ENCODE measurements around the gene SEMA5B. TPM values are rescaled to one million over a fixed set of nuclear protein-coding genes. Genes with fewer than 3 reads are reported as not detected.

SEMA5B gene, protein sequence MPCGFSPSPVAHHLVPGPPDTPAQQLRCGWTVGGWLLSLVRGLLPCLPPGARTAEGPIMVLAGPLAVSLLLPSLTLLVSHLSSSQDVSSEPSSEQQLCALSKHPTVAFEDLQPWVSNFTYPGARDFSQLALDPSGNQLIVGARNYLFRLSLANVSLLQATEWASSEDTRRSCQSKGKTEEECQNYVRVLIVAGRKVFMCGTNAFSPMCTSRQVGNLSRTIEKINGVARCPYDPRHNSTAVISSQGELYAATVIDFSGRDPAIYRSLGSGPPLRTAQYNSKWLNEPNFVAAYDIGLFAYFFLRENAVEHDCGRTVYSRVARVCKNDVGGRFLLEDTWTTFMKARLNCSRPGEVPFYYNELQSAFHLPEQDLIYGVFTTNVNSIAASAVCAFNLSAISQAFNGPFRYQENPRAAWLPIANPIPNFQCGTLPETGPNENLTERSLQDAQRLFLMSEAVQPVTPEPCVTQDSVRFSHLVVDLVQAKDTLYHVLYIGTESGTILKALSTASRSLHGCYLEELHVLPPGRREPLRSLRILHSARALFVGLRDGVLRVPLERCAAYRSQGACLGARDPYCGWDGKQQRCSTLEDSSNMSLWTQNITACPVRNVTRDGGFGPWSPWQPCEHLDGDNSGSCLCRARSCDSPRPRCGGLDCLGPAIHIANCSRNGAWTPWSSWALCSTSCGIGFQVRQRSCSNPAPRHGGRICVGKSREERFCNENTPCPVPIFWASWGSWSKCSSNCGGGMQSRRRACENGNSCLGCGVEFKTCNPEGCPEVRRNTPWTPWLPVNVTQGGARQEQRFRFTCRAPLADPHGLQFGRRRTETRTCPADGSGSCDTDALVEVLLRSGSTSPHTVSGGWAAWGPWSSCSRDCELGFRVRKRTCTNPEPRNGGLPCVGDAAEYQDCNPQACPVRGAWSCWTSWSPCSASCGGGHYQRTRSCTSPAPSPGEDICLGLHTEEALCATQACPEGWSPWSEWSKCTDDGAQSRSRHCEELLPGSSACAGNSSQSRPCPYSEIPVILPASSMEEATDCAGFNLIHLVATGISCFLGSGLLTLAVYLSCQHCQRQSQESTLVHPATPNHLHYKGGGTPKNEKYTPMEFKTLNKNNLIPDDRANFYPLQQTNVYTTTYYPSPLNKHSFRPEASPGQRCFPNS
- not detected in 2 replicates for total RNA-seq

DNA sequence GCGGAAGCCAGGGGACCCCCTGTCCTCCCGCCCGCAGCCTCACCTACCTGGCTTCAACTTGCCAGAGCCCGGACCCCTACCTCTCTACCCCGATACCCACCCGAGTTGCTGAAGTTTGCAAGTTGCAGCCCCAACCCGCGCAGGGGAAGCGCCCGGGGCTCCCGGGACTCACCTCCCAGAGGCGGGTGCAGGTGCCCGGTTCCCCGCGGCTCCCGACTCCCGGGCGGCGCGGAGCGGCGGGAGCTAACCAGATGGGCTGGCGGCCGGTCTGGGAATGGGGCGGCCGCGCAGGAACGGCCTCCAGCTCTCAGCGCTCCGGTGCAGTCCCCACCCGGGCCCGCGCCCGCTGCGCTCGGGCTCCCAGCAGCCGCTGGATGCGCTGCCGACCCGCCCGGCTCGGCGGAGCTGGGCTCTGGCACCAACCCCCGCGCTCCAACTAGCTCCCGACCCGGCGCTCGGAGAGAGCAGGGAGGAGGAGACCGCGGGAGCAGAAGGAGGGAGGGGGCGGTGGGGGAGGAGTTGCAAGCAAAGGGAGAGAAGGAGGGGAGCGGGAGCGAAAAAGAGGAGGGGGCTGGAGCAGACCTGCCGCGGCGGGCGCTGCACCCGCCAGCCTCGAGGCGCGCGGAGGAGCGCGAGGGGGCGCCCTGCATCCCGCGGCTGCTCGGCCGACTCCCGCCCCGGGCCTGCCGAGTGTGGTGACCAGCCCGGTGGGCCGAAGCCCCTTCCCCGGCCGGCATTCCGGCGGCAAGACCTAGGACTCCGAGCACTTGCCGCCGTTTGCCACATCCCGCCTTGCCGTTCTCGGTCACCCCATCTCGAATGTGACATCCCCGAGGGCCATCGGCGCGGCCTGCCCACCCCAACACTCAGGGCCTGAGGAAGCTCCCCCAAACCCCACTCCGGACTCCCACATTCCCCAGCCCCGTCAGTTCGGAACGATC, at the start of gene SEMA5B:
SEMA5B (minus strand) TSS at position 472 of the 941 bp plus-strand sequence. CDS start 66,500 bp downstream, outside the sequence.

DNA sequence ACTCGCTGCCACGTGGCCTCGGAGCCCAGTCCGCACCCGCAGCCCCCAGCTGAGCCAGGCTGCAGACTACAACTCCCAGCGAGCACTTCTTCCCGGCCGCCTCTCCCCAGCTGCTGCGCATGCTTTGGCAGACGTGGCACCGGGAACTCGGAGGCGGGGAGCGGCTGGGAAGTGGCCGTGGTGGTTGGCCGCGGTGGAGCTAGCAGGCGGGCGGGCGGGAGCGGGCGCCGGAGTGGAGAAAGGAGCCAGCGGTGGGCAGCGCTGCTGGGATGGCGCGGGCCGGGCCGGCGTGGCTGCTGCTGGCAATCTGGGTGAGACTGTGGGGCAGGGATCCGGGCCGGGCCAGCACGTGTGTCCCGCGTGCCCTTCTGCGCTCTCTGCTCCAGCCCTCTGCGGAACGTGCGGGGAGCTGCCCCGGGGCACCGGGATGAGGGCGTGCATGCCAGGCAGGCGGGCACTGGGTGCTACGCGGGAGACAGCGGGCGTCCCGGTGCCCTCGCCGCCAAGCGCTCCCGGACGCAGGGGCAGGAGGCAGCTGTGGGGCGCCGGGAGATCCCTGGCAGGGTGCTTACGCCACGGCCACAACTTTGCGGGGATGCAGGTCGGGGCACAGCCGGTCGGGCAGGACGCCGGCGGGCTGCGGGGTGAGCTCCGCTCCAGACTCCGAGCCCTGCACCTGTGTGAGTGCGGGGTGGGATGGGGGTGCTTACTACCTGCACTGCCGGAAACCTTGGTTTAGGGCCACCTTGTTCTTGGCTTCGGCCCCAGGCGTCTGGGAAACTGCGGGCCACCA, 39.5 kb upstream of the SEMA5B start, which contains the start of gene PDIA5:
PDIA5 (plus strand) TSS at position 130 of the 793 bp plus-strand sequence; CDS start at position 270, 140 bp downstream.

Other genes with a start within 250 kb of the SEMA5B start
- gene HSPBAP1, start 233.9 kb downstream of the SEMA5B start, total RNA-seq, result 6.7 and 7.2 TPM in 2 replicates
- 15.2 and 19.9 TPM in 2 replicates for gene SLC49A4, start 232.7 kb downstream of the SEMA5B start, total RNA-seq
- 49.1 and 60.2 TPM in 2 replicates for gene PDIA5, start 39.3 kb upstream of the SEMA5B start, total RNA-seq
- 34.1 and 38.8 TPM in 2 replicates for gene SEC22A, start 174.2 kb upstream of the SEMA5B start, total RNA-seq